HepG2 (cell line): Measurements from ENCODE around the gene RARA. TPM values are rescaled to one million over a fixed set of nuclear protein-coding genes. Genes with fewer than 3 reads are reported as not detected.

Experiments
- ELF3 ChIP-seq: IDR thresholded peaks from 2 replicates; pipeline ENCODE4 v1.6.1; 2016; ENCODE audit warnings: missing genetic modification reagents, missing compliant biosample characterization
- MAF1 ChIP-seq: sonication (generic); formaldehyde crosslinking; IDR thresholded peaks from 2 replicates; pipeline ENCODE4 v1.5.0; 2020; ENCODE audit warnings: missing genetic modification reagents, borderline replicate concordance
- NCOR1 ChIP-seq: fragments of 200-600 bp; sonication (generic); IDR thresholded peaks from 2 replicates; pipeline ENCODE4 v1.7.0; 2017; ENCODE audit warnings: antibody characterized with exemption, low read length, borderline replicate concordance
- ZBTB7A ChIP-seq: sonication (generic); formaldehyde crosslinking; IDR thresholded peaks from 2 replicates; pipeline ENCODE4 v1.8.0; 2022; ENCODE audit warnings: mild to moderate bottlenecking, missing genetic modification reagents
- ZFYVE20 ChIP-seq: sonication (generic); formaldehyde crosslinking; IDR thresholded peaks from 2 replicates; pipeline ENCODE4 v1.8.0; 2023; ENCODE audit warnings: low read depth, mild to moderate bottlenecking, moderate library complexity, missing genetic modification reagents, borderline replicate concordance
- ZNF430 ChIP-seq: sonication (generic); formaldehyde crosslinking; IDR thresholded peaks from 2 replicates; pipeline ENCODE4 v1.9.0; 2021; ENCODE audit warnings: mild to moderate bottlenecking, missing genetic modification reagents
- polyA plus RNA-seq, 8 experiments: library from polyadenylated mRNA; depleted of rRNA in 3 of 8; stranded (reverse) in 7 of 8; unstranded in 1 of 8; fragments of >200 nt; fragmentation: Illumina TruSeq in 4 of 8; extraction: Trizol in 4 of 8; gene quantifications; 2 replicates each; pipeline versions ENCODE4 v1.2.1 to v1.2.3, GENCODE V29; 2011 to 2016; ENCODE audit warnings: low read depth in 4 of 8, missing spikeins in 1 of 8, mixed read lengths in 1 of 8; ENCODE audit not compliant: insufficient read depth in 1 of 8
- total RNA-seq, 5 experiments: library from RNA; depleted of rRNA; stranded (reverse); fragments of >200 nt; fragmentation: Illumina TruSeq; extraction: Trizol; gene quantifications; 2 replicates each; pipeline ENCODE4 v1.2.3, GENCODE V29; 2016; ENCODE audit warnings: low read depth in 1 of 5
- TF ChIP-seq, protein P1 (sequence below): sonication (generic); formaldehyde crosslinking; IDR thresholded peaks from 2 replicates; pipeline ENCODE4 v1.9.0; 2021; ENCODE audit warnings: missing genetic modification reagents, borderline replicate concordance
- TF ChIP-seq, protein P2 (sequence below): sonication (generic); formaldehyde crosslinking; IDR thresholded peaks from 2 replicates; pipeline ENCODE4 v1.4.0; 2020; ENCODE audit warnings: low read depth, mild to moderate bottlenecking, missing genetic modification reagents
- TF ChIP-seq, protein P3 (sequence below): sonication (generic); formaldehyde crosslinking; IDR thresholded peaks from 2 replicates; pipeline ENCODE4 v1.4.0; 2020; ENCODE audit warnings: missing genetic modification reagents, mild to moderate bottlenecking, borderline replicate concordance

Gene RARA
- total and polyA plus RNA-seq, 2 of the 13 experiments (the other 11 are each of a cell fraction or from before 2014, with no cell fraction given): 6.4 to 8.6 TPM

DNA sequence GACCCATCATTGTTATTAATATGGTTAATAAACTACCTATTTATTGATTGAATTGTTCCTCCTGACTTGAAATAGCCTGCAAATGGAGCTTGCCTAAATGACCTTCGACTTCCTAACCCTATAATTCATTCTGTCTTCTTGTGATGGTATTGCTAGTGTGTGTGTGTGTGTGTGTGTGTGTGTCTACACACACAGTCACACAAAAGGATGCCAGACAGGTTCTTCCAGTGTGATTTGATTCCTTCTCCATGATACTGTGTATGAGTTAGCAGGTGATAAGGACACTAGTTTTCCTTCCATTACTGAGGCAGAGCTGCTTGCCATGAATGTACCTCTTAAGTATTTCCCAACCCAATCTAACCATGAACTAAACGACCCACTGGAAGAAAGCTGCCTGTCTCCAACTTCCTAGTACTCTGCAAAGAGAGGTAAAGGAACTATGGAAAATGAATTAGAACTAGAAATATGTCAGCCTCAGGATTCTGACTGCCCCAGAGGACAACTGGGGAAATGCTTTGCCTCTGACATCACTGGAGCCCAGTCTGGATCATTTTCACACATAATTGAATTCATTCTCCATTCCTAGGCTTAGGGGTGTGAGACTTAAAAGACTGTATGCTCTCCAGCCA lies 24.8 kb upstream of the RARA start (continued):
- TF ChIP-seq, protein P1, sequence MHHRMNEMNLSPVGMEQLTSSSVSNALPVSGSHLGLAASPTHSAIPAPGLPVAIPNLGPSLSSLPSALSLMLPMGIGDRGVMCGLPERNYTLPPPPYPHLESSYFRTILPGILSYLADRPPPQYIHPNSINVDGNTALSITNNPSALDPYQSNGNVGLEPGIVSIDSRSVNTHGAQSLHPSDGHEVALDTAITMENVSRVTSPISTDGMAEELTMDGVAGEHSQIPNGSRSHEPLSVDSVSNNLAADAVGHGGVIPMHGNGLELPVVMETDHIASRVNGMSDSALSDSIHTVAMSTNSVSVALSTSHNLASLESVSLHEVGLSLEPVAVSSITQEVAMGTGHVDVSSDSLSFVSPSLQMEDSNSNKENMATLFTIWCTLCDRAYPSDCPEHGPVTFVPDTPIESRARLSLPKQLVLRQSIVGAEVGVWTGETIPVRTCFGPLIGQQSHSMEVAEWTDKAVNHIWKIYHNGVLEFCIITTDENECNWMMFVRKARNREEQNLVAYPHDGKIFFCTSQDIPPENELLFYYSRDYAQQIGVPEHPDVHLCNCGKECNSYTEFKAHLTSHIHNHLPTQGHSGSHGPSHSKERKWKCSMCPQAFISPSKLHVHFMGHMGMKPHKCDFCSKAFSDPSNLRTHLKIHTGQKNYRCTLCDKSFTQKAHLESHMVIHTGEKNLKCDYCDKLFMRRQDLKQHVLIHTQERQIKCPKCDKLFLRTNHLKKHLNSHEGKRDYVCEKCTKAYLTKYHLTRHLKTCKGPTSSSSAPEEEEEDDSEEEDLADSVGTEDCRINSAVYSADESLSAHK (CRISPR knock-in tag): no peak
- TF ChIP-seq, protein P2, sequence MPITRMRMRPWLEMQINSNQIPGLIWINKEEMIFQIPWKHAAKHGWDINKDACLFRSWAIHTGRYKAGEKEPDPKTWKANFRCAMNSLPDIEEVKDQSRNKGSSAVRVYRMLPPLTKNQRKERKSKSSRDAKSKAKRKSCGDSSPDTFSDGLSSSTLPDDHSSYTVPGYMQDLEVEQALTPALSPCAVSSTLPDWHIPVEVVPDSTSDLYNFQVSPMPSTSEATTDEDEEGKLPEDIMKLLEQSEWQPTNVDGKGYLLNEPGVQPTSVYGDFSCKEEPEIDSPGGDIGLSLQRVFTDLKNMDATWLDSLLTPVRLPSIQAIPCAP: no peak
- no peak for TF ChIP-seq ZNF430 (CRISPR knock-in tag)
- no peak for TF ChIP-seq ZFYVE20 (CRISPR knock-in tag)
- TF ChIP-seq NCOR1: no peak
- TF ChIP-seq, protein P3, sequence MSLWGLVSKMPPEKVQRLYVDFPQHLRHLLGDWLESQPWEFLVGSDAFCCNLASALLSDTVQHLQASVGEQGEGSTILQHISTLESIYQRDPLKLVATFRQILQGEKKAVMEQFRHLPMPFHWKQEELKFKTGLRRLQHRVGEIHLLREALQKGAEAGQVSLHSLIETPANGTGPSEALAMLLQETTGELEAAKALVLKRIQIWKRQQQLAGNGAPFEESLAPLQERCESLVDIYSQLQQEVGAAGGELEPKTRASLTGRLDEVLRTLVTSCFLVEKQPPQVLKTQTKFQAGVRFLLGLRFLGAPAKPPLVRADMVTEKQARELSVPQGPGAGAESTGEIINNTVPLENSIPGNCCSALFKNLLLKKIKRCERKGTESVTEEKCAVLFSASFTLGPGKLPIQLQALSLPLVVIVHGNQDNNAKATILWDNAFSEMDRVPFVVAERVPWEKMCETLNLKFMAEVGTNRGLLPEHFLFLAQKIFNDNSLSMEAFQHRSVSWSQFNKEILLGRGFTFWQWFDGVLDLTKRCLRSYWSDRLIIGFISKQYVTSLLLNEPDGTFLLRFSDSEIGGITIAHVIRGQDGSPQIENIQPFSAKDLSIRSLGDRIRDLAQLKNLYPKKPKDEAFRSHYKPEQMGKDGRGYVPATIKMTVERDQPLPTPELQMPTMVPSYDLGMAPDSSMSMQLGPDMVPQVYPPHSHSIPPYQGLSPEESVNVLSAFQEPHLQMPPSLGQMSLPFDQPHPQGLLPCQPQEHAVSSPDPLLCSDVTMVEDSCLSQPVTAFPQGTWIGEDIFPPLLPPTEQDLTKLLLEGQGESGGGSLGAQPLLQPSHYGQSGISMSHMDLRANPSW (CRISPR knock-in tag): no peak
- no peak for TF ChIP-seq MAF1 (CRISPR knock-in tag)
- TF ChIP-seq ELF3: no peak
- no peak for TF ChIP-seq ZBTB7A (CRISPR knock-in tag)
